Measurements from ENCODE around the gene PLEKHA7. TPM values are rescaled to one million over a fixed set of nuclear protein-coding genes. Genes with fewer than 3 reads are reported as not detected.

Gene PLEKHA7
- total and polyA plus RNA-seq, 8 donors = 12.8 to 82.3 (median 46.6) TPM

GRCh38 chr11:16790486-16791190 lies 223.6 kb downstream of the PLEKHA7 start:
- Histone ChIP-seq H3K27me3 (no peaks in the 10 kb centered on the region), H3K27ac (peak overlapping the region; percentile 11 to 79 (median 57)), H3K9me3 (no peaks in the 10 kb centered on the region), H3K36me3 (peaks cover 6 to 63% (median 56%) of the 10 kb centered on the region in 4 donors), H3K4me3 (no peak overlapping the region), H3K4me1 (peaks cover 13 to 61% (median 25%) of the 10 kb centered on the region in 4 donors)
- no peak for DNase-seq
- 81 to 97% (median 86%) methylated on average over 12 to 16 of the region's 16 CpGs for WGBS, 5 donors
- TF ChIP-seq POLR2AphosphoS5 (IDR thresholded peaks at IDR 0.05) = no peak
- TF ChIP-seq EP300 (IDR thresholded peaks at IDR 0.05) = no peak
- TF ChIP-seq CTCF (IDR thresholded peaks at IDR 0.05) = no peak
- TF ChIP-seq POLR2A (IDR thresholded peaks at IDR 0.05) = no peak
- intact Hi-C loops (cut with DNase I; ENCODE audit: low total_unique reads) = loop anchor here (10.0 kb wide), 1 partner anchor 264 kb away; no protein-coding TSS in a partner anchor

GRCh38 chr11:16789560-16790485 lies 224.4 kb downstream of the PLEKHA7 start:
- H3K4me1 ChIP-seq = peaks cover 13 to 68% (median 27%) of the 10 kb centered on the region in 4 donors
- no peak for DNase-seq
- H3K27me3 ChIP-seq = no peaks in the 10 kb centered on the region
- peak overlapping the region in 1 of 5 donors; percentile 79 for H3K27ac ChIP-seq
- intact Hi-C loops (cut with DNase I; ENCODE audit: low total_unique reads) = loop anchor here (10.0 kb wide), 1 partner anchor 265 kb away; no protein-coding TSS in a partner anchor
- 87 to 96% (median 90%) methylated on average over 9 to 10 of the region's 10 CpGs for WGBS, 5 donors
- H3K36me3 ChIP-seq = peaks cover 6 to 59% (median 53%) of the 10 kb centered on the region in 4 donors
- H3K9me3 ChIP-seq = no peaks in the 10 kb centered on the region
- H3K4me3 ChIP-seq = no peak overlapping the region
- TF ChIP-seq POLR2A (IDR thresholded peaks at IDR 0.05) = no peak

GRCh38 chr11:16789063-16789420 lies 225.2 kb downstream of the PLEKHA7 start:
- Histone ChIP-seq H3K9me3 (no peaks in the 10 kb centered on the region), H3K27ac (peak overlapping the region in 3 of 5 donors; percentile 12 to 48 (median 30)), H3K4me3 (no peak overlapping the region), H3K36me3 (peaks cover 6 to 51% (median 45%) of the 10 kb centered on the region in 4 donors), H3K27me3 (no peaks in the 10 kb centered on the region), H3K4me1 (peaks cover 13 to 68% (median 27%) of the 10 kb centered on the region in 4 donors)
- TF ChIP-seq POLR2AphosphoS5 (IDR thresholded peaks at IDR 0.05) (no peak), EP300 (IDR thresholded peaks at IDR 0.05) (no peak), CTCF (IDR thresholded peaks at IDR 0.05) (no peak), POLR2A (IDR thresholded peaks at IDR 0.05) (no peak)
- intact Hi-C loops (cut with DNase I; ENCODE audit: low total_unique reads) = no loop called here
- 84 to 90% (median 87%) methylated on average over 10 to 13 of the region's 13 CpGs for WGBS, 5 donors
- DNase-seq = no peak

GRCh38 chr11:16788141-16789062 lies 225.8 kb downstream of the PLEKHA7 start:
- intact Hi-C loops (cut with DNase I; ENCODE audit: low total_unique reads) = no loop called here
- Histone ChIP-seq H3K36me3 (peaks cover 6 to 47% (median 43%) of the 10 kb centered on the region in 4 donors), H3K4me3 (no peak overlapping the region), H3K27me3 (no peaks in the 10 kb centered on the region), H3K27ac (peak overlapping the region in 3 of 5 donors; percentile 12 to 48 (median 30)), H3K9me3 (no peaks in the 10 kb centered on the region), H3K4me1 (peaks cover 13 to 68% (median 27%) of the 10 kb centered on the region in 4 donors)
- DNase-seq = peak; percentile 80 to 86
- no peak for TF ChIP-seq POLR2A (IDR thresholded peaks at IDR 0.05)
- no peak for TF ChIP-seq EP300 (IDR thresholded peaks at IDR 0.05)
- peak in 1 of 3 donors; percentile 38 for TF ChIP-seq POLR2AphosphoS5 (IDR thresholded peaks at IDR 0.05)
- TF ChIP-seq CTCF (IDR thresholded peaks at IDR 0.05) = peak in 5 of 7 experiments; percentile 79 to 96 (median 90)
- WGBS, 5 donors = 51 to 57% (median 53%) methylated on average over 17 of the region's 17 CpGs
